ENCODE data around the gene TTC9C. TPM values are rescaled to one million over a fixed set of nuclear protein-coding genes. Genes with fewer than 3 reads are reported as not detected.
A peak's percentile ranks its signal among the peaks of the same experiment; 100 is the strongest.

TTC9C gene
- total RNA-seq, 2 experiments from 2014 or later = 37.6 to 43.0 TPM

- intact Hi-C loops (cut with micrococcal nuclease) = no loop called here
- Mint-ChIP-seq H3K4me3 (no peak overlapping the region), H3K4me1 (ENCODE audit: low read depth) (peaks cover 20% of the 10 kb centered on the region), H3K27me3 (no peaks in the 10 kb centered on the region), H3K36me3 (peaks cover 4% of the 10 kb centered on the region), H3K9me3 (no peaks in the 10 kb centered on the region), H3K27ac (peak overlapping the region; percentile 64)
- ChIA-PET CTCF (interaction anchor here (9.0 kb wide), 1 partner anchor 9 kb away, joined by 89 read pairs; the partner anchor contains the start of gene TMEM179B), POLR2A (interaction anchor here (0.7 to 2.2 kb wide), 4 partner anchors 9 to 104 kb away, joined by 3 to 9 read pairs (median 4); partner anchors contain the start of genes NXF1 and SLC3A2)
- peak; percentile 36 for DNase-seq
These were observed 49.1 kb downstream of the TTC9C start for GRCh38 chr11:62777389-62777788.

GRCh38 chr11:62778441-62778840 lies 50.2 kb downstream of the TTC9C start:
- Mint-ChIP-seq H3K9me3 (no peaks in the 10 kb centered on the region), H3K4me3 (no peak overlapping the region), H3K36me3 (peaks cover 4% of the 10 kb centered on the region), H3K27me3 (no peaks in the 10 kb centered on the region), H3K4me1 (ENCODE audit: low read depth) (peaks cover 20% of the 10 kb centered on the region), H3K27ac (peak overlapping the region; percentile 60)
- intact Hi-C loops (cut with micrococcal nuclease) = no loop called here
- POLR2A ChIA-PET = interaction anchor here (2.2 kb wide), 1 partner anchor 8 kb away, joined by 9 read pairs; no protein-coding TSS in a partner anchor
- CTCF ChIA-PET = interaction anchor here (9.0 kb wide), 1 partner anchor 8 kb away, joined by 89 read pairs; the partner anchor contains the start of gene TMEM179B
- no peak for DNase-seq

DNA sequence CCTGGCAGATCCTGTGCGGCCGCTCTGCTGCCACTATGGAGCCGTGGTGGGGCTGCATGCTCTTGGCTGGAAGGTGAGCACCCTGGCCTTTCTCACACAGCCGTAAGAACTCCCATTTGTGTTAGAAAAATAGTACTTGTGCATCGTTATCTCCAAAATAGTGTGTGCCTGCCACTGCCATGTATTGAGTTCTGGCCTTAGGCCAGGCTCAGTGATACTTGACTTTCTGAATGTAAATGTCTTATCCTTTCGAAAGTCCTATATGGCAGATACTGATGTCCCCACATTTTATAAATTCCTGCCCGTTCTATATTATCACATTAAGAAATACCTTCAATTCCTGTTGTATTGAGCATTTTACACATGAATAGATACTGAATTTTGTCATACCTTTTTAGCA lies 54.5 kb downstream of the TTC9C start:
- CTCF ChIA-PET = no interaction called here
- no peak for DNase-seq
- POLR2A ChIA-PET = no interaction called here
- Mint-ChIP-seq H3K9me3 (no peaks in the 10 kb centered on the region), H3K4me3 (no peak overlapping the region), H3K27ac (no peak overlapping the region), H3K36me3 (peaks cover 8% of the 10 kb centered on the region), H3K4me1 (ENCODE audit: low read depth) (peaks cover 18% of the 10 kb centered on the region), H3K27me3 (no peaks in the 10 kb centered on the region)
- intact Hi-C loops (cut with micrococcal nuclease) = no loop called here

GRCh38 chr11:62786318-62787004 lies 58.2 kb downstream of the TTC9C start:
- ChIA-PET POLR2A (interaction anchor here (0.8 to 7.7 kb wide), 20 partner anchors 9 to 195 kb away, joined by 3 to 96 read pairs (median 8); partner anchors contain the start of genes INTS5, LBHD1, NXF1 and POLR2G), CTCF (interaction anchor here (0.6 to 4.1 kb wide), 51 partner anchors 10 to 372 kb away, joined by 3 to 89 read pairs (median 5); partner anchors contain the start of genes B3GAT3, C11orf98, CSKMT and EEF1G)
- peak overlapping the region; percentile 79 for H3K4me3 Mint-ChIP-seq
- H3K4me1 Mint-ChIP-seq (ENCODE audit: low read depth) = peaks cover 36% of the 10 kb centered on the region
- peak overlapping the region; percentile 88 for H3K27ac Mint-ChIP-seq
- intact Hi-C loops (cut with micrococcal nuclease) = loop anchor here (1.0 kb wide), 7 partner anchors 15 to 95 kb away; partner anchors contain the start of genes HNRNPUL2, NXF1, TAF6L and WDR74
- no peaks in the 10 kb centered on the region for H3K27me3 Mint-ChIP-seq
- DNase-seq = peak; percentile 91
- H3K36me3 Mint-ChIP-seq = peaks cover 18% of the 10 kb centered on the region
- no peaks in the 10 kb centered on the region for H3K9me3 Mint-ChIP-seq

- CTCF ChIA-PET = interaction anchor here (0.6 to 4.1 kb wide), 41 partner anchors 9 to 237 kb away, joined by 3 to 89 read pairs (median 7); partner anchors contain the start of genes B3GAT3, C11orf98, CSKMT and HNRNPUL2
- POLR2A ChIA-PET = interaction anchor here (0.9 to 7.7 kb wide), 22 partner anchors 10 to 196 kb away, joined by 3 to 96 read pairs (median 8); partner anchors contain the start of genes C11orf98, CSKMT, HNRNPUL2 and INTS5
- peaks cover 21% of the 10 kb centered on the region for H3K36me3 Mint-ChIP-seq
These were observed 58.9 kb downstream of the TTC9C start, which contains the start of gene TMEM179B for GRCh38 chr11:62787005-62787759. Gene TMEM179B, plus strand, starts transcription at chr11:62787402. Its CDS starts 30 bp downstream, at chr11:62787432.

More at GRCh38 chr11:62787005-62787759, 58.9 kb downstream of the TTC9C start, which contains the start of gene TMEM179B:
- H3K27me3 Mint-ChIP-seq = no peaks in the 10 kb centered on the region
- DNase-seq = peak; percentile 98
- no peaks in the 10 kb centered on the region for H3K9me3 Mint-ChIP-seq
- H3K27ac Mint-ChIP-seq = peak within 1 kb of the TSS; percentile 93
- intact Hi-C loops (cut with micrococcal nuclease) = loop anchor here (1.0 kb wide), 7 partner anchors 16 to 94 kb away; partner anchors contain the start of genes HNRNPUL2, NXF1, TAF6L and WDR74
- H3K4me1 Mint-ChIP-seq (ENCODE audit: low read depth) = peaks cover 39% of the 10 kb centered on the region
- peak within 1 kb of the TSS; percentile 95 for H3K4me3 Mint-ChIP-seq

Other genes with a start within 250 kb of the TTC9C start
- 10 to 100 TPM; 83.7 to 85.2 TPM for gene AHNAK, start 181.7 kb upstream of the TTC9C start, total RNA-seq
- gene EEF1G, start 154.6 kb upstream of the TTC9C start, total RNA-seq = 1,000 to 10,000 TPM; 1,956 to 1,989 TPM
- gene TUT1, start 137.0 kb upstream of the TTC9C start, total RNA-seq = 10 to 100 TPM; 32.7 to 34.2 TPM
- gene MTA2, start 126.6 kb upstream of the TTC9C start, total RNA-seq = 100 to 1,000 TPM; 166 to 167 TPM
- gene EML3, start 115.7 kb upstream of the TTC9C start, total RNA-seq = 100 to 1,000 TPM; 113 to 116 TPM
- 1 to 10 TPM; 1.1 to 1.5 TPM for gene ROM1, start 115.2 kb upstream of the TTC9C start, total RNA-seq
- gene B3GAT3, start 106.5 kb upstream of the TTC9C start, total RNA-seq = 10 to 100 TPM; 67.0 to 70.4 TPM
- gene GANAB, start 81.9 kb upstream of the TTC9C start, total RNA-seq = 100 to 1,000 TPM; 247 to 249 TPM
- 10 to 100 TPM; 30.2 to 30.8 TPM for gene INTS5, start 75.2 kb upstream of the TTC9C start, total RNA-seq
- gene C11orf98, start 63.3 kb upstream of the TTC9C start, total RNA-seq = 100 to 1,000 TPM; 107 to 110 TPM
- 10 to 100 TPM; 27.7 to 33.9 TPM for gene CSKMT, start 63.2 kb upstream of the TTC9C start, total RNA-seq
- gene UQCC3, start 56.8 kb upstream of the TTC9C start, total RNA-seq = 1 to 10 TPM; 6.0 to 6.2 TPM
- 10 to 100 TPM; 10.8 to 14.1 TPM for gene LBHD1, start 56.2 kb upstream of the TTC9C start, total RNA-seq
- gene UBXN1, start 49.4 kb upstream of the TTC9C start, total RNA-seq = 100 to 1,000 TPM; 110 to 116 TPM
- under 1 TPM; 0.12 to 0.21 TPM for gene LRRN4CL, start 39.0 kb upstream of the TTC9C start, total RNA-seq
- gene BSCL2, start 21.1 kb upstream of the TTC9C start, total RNA-seq = 10 to 100 TPM; 18.0 to 20.4 TPM
- not detected for gene GNG3, start 20.8 kb upstream of the TTC9C start, total RNA-seq
- gene HNRNPUL2, start 1.0 kb upstream of the TTC9C start, total RNA-seq = 10 to 100 TPM; 56.0 to 62.3 TPM
- 1 to 10 TPM; 8.4 to 9.7 TPM for gene ZBTB3, start 25.7 kb downstream of the TTC9C start, total RNA-seq
- gene POLR2G, start 33.1 kb downstream of the TTC9C start, total RNA-seq = 100 to 1,000 TPM; 116 to 124 TPM
- 10 to 100 TPM; 11.9 to 12.0 TPM for gene TAF6L, start 42.9 kb downstream of the TTC9C start, total RNA-seq
- gene TMEM179B, start 58.9 kb downstream of the TTC9C start, total RNA-seq = 10 to 100 TPM; 25.0 to 25.5 TPM
- 10 to 100 TPM in 1 of 2 experiments, 1 to 10 TPM in 1; 9.2 to 10.2 TPM for gene TMEM223, start 63.5 kb downstream of the TTC9C start, total RNA-seq
- 10 to 100 TPM; 70.8 to 83.6 TPM for gene NXF1, start 77.0 kb downstream of the TTC9C start, total RNA-seq
- 10 to 100 TPM; 24.6 to 29.2 TPM for gene STX5, start 103.6 kb downstream of the TTC9C start, total RNA-seq
- under 1 TPM in 1 of 2 experiments, not detected in 1; 0.53 TPM for gene TEX54, start 104.4 kb downstream of the TTC9C start, total RNA-seq
- gene WDR74, start 111.1 kb downstream of the TTC9C start, total RNA-seq = 10 to 100 TPM; 72.6 to 73.0 TPM
- 100 to 1,000 TPM; 309 to 314 TPM for gene SLC3A2, start 152.4 kb downstream of the TTC9C start, total RNA-seq
- gene CHRM1, start 192.9 kb downstream of the TTC9C start, total RNA-seq = not detected